Measurements from ENCODE around the gene PHTF1.

Gene PHTF1

DNA sequence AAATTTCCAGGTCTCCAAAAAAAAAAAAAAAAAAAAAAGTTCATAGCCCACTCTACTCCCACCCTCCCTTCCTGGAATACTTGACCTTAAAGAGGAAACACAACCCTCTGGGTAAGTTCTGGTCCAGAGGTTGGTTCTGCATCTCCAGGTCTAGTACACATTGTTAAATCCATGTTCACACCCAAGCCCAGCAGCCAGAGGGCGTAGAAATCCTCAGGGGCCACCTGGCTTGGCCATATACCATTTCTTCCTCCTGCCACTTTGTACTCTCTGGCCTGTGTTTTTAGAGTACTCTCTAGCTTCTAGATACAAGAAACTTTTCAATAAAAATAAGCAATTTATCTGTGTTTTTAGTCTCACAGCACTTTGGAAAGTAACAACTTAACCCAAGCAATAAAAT, 89.3 kb downstream of the PHTF1 start:
- DNase-seq (ENCODE audit: low read depth) = no peak
- TF ChIP-seq, protein P1, sequence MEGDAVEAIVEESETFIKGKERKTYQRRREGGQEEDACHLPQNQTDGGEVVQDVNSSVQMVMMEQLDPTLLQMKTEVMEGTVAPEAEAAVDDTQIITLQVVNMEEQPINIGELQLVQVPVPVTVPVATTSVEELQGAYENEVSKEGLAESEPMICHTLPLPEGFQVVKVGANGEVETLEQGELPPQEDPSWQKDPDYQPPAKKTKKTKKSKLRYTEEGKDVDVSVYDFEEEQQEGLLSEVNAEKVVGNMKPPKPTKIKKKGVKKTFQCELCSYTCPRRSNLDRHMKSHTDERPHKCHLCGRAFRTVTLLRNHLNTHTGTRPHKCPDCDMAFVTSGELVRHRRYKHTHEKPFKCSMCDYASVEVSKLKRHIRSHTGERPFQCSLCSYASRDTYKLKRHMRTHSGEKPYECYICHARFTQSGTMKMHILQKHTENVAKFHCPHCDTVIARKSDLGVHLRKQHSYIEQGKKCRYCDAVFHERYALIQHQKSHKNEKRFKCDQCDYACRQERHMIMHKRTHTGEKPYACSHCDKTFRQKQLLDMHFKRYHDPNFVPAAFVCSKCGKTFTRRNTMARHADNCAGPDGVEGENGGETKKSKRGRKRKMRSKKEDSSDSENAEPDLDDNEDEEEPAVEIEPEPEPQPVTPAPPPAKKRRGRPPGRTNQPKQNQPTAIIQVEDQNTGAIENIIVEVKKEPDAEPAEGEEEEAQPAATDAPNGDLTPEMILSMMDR (IDR thresholded peaks at IDR 0.05; ENCODE audit: insufficient read depth, low read depth, low read length, missing control alignments) = no peak

GRCh38 chr1:113666126-113666525, 93.2 kb downstream of the PHTF1 start:
- TF ChIP-seq, protein P1 (IDR thresholded peaks at IDR 0.05; ENCODE audit: insufficient read depth, low read depth, low read length, missing control alignments) = no peak
- no peak overlapping the region for H3K4me3 ChIP-seq (ENCODE audit: low read depth, low read length)
- no peak for DNase-seq (ENCODE audit: low read depth)

More for the DNA sequence above, 89.3 kb downstream of the PHTF1 start:
- no peak overlapping the region for H3K4me3 ChIP-seq (ENCODE audit: low read depth, low read length)

GRCh38 chr1:113665071-113665470, 94.2 kb downstream of the PHTF1 start:
- no peak for DNase-seq (ENCODE audit: low read depth)
- H3K4me3 ChIP-seq (ENCODE audit: low read depth, low read length) = no peak overlapping the region
- TF ChIP-seq, protein P1 (IDR thresholded peaks at IDR 0.05; ENCODE audit: insufficient read depth, low read depth, low read length, missing control alignments) = no peak

- no peak overlapping the region for H3K4me3 ChIP-seq (ENCODE audit: low read depth, low read length)
- DNase-seq (ENCODE audit: low read depth) = no peak
- TF ChIP-seq, protein P1 (IDR thresholded peaks at IDR 0.05; ENCODE audit: insufficient read depth, low read depth, low read length, missing control alignments) = no peak
Observed at GRCh38 chr1:113663165-113663951, 95.9 kb downstream of the PHTF1 start.

DNA sequence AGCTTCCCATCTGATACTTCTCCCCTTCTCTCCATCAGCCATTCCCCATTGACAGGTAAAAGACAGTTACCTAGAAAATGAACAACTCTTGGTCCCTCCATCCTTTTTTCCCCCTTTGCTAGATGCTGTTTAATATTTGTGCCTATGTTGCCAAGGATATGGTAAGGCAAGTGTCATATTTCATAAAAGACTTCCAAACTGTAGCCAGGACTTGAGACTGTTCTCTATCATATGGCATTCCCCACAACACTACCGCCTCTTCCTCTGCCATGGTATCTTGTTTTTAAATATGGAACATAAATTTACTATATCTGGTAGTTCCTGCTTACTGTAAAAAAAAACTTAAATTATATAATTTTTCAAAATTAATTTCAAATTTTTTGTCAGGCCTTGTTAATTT, 97.2 kb downstream of the PHTF1 start:
- TF ChIP-seq, protein P1 (IDR thresholded peaks at IDR 0.05; ENCODE audit: insufficient read depth, low read depth, low read length, missing control alignments) = no peak
- DNase-seq (ENCODE audit: low read depth) = no peak
- no peak overlapping the region for H3K4me3 ChIP-seq (ENCODE audit: low read depth, low read length)

DNA sequence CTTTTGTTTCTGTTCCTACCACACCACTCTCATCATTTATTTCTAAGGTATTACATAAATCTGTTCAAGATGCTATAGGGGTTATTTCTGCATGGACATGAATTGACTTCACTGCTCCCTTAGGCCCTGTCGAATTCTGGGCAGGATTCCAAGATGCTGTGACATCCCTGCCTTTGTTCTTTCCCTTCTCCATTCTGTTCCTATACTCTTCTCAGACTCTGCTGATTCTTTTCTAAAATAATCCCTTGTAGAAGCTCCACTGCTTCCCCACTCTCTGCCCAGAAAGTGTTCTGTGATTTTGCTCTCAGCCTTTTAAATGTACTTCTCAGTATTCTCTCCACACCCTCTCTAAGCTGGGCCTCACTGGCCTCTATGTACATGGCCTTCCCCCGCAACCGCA, 99.2 kb downstream of the PHTF1 start:
- DNase-seq (ENCODE audit: low read depth) = no peak
- H3K4me3 ChIP-seq (ENCODE audit: low read depth, low read length) = no peak overlapping the region
- TF ChIP-seq, protein P1 (IDR thresholded peaks at IDR 0.05; ENCODE audit: insufficient read depth, low read depth, low read length, missing control alignments) = no peak

DNA sequence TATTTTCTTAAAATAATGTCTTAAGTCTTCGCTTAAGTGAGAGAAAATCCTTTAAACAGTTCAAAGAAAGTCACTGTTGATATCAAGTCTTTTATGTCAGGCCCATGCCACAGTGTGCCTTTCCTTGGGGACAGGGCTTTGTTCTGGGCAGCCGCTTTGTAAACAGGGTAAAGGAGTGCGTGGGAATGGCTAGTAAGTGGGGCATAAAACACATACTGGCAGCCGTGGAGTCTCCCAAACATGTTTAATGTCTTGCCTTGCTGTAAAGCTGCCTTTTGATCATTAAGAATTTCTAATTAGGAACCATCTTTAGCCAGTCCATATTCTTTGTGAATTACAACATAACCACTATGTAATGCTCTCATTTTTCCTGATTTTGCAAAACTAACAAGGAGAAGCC, 99.7 kb downstream of the PHTF1 start:
- no peak overlapping the region for H3K4me3 ChIP-seq (ENCODE audit: low read depth, low read length)
- DNase-seq (ENCODE audit: low read depth) = no peak
- TF ChIP-seq, protein P1 (IDR thresholded peaks at IDR 0.05; ENCODE audit: insufficient read depth, low read depth, low read length, missing control alignments) = no peak
